Measurements from ENCODE around the gene ASB10.

ASB10 gene, protein sequence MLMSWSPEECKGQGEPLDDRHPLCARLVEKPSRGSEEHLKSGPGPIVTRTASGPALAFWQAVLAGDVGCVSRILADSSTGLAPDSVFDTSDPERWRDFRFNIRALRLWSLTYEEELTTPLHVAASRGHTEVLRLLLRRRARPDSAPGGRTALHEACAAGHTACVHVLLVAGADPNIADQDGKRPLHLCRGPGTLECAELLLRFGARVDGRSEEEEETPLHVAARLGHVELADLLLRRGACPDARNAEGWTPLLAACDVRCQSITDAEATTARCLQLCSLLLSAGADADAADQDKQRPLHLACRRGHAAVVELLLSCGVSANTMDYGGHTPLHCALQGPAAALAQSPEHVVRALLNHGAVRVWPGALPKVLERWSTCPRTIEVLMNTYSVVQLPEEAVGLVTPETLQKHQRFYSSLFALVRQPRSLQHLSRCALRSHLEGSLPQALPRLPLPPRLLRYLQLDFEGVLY

DNA sequence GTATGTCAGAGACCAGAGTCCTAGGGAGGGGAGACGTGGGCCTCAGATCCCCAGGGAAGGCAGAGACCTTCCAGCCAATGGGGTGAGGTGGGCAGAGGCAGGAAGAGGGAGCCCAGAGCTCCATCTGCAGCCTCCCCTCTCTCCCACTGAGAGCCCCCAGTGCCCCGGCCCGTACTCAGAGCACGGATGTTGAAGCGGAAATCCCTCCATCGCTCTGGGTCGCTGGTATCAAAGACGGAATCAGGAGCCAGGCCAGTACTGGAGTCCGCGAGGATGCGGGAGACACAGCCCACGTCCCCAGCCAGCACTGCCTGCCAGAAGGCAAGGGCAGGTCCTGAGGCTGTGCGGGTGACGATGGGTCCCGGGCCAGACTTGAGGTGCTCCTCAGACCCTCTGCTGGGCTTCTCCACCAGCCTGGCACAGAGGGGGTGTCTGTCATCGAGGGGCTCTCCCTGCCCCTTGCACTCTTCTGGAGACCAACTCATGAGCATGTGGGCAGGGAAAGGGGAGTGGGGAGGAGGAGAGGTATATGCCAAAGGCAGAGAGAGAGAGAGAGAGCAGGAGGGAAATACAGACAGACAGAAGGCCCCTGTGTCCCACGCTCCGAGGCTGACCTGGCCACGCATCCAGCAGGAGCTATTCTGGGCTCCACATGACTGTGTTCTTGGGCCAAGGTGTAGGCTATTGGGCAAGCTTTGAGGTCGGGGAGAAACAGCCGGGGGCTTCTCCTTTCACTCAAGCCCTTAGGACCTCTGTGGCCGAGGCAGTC lies at the start of gene ASB10:
ASB10 (minus strand) TSS at position 611 of the 769 bp plus-strand sequence; CDS start at position 491, 120 bp downstream.
- no peak for DNase-seq

DNA sequence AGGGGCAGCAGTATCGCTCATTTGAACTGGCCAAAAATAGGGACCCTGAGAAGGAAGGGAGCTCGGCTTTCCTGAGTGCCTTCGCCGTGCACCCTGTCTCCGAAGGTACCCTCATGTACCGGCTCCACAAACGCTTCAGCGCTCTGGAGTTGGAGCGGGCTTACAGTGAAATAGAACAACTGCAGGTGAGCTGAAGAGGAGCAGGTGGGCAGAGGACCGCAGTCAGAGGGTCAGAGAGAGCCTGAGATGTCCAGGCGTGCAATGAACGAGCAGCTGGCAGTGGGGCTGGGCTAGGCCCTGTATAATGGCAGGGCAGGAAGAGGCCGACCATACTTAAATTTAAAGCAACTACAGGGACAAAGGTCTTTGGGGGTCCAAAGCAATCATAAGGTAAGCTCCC lies 49.4 kb upstream of the ASB10 start:
- DNase-seq, result no peak

- DNase-seq, result no peak
Measured at GRCh38 chr7:151235091-151235787, 48.2 kb upstream of the ASB10 start.

DNA sequence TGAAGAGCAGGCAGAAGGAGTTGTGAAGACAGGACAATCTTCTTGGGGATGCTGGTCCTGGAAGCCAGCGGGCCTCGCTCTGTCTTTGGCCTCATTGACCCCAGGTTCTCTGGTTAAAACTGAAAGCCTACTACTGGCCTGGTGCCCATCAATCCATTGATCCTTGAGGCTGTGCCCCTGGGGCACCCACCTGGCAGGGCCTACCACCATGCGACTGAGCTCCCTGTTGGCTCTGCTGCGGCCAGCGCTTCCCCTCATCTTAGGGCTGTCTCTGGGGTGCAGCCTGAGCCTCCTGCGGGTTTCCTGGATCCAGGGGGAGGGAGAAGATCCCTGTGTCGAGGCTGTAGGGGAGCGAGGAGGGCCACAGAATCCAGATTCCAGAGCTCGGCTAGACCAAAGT lies 46.8 kb upstream of the ASB10 start:
- DNase-seq, result no peak

DNA sequence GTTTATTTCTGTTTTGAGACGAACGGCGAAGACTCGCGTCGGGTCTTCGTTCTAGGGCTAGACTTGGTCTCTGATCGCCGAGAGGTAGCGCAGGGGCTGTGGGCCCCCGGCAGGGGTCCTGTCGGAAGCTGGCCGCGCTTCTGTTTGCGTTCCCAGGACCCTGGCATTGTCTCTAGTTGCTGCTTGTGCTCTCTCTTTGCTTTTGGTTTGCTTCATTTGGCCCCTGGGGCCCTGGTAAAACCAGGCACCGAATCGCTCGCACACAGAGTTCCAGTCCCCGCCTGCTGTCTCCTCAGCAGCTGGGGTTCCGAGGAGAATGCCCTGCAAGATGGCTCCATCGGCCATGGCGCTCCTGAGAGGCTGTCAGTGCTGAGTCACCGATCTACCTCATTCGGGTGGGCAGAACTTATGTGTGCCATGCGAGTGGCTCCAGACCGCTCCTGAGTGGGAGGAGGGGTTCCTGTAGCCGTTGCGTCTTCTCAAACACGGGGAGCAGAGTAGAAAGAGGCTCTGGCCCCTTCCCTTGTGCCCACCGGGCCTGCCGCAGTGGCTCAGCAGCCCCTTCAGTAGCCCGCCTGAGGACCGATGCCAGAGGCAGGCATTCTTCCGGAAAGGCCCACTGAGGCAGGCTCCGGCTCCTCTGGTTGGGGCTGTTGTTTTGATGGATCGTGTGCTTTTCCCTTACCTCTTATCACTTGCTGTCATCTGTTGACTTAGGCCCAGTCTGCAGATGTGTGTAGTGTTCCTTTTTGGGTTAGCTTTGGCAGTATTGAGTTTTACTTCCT lies 46.1 kb upstream of the ASB10 start:
- no peak for DNase-seq

DNA sequence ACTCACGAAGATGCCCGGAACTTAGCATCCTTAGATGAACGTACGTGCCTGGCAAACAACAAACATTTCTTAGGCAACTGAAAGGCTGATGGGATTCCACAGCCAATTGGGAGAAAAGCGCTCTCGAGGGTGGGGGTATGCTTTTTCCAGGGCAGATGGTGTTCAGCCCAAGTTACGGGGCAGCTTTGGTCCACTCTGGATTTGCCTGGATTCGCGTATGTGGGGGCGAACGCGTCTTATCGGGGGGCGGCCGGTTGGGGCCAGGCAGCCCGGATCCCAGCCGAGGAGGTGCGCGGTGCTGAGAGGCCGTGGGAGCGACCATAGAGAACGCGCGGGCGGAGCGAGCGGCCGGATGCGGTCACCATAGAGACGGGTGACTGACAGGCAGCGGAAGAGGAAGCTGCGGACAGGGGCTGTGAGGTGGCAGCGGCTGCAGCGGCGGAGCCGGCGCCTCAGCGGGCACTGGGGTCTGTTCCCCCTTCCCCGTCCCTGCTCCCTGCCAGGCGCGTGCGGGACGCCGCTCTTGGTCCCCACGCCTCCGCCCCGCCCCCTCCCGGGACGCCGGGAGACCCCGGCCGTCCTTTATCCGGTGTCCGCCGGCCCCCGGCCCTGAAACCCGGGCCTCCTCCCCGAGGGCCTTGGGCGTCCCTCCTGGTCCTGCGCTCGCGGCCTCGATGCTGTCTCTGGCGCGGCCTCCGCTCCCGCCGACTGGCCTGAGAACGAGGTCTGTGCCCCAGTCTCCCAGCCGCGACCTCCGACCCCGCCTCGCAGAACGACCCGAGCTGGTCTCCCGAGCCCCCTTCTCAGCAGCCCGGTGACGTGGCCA lies 45.3 kb upstream of the ASB10 start, which contains the start of gene CHPF2:
CHPF2 (plus strand) TSS at position 393 of the 826 bp plus-strand sequence. CDS start 1,529 bp downstream, outside the sequence.
- peak; percentile 84 for DNase-seq

- DNase-seq, result no peak
Measured at GRCh38 chr7:151231080-151231479, 44.0 kb upstream of the ASB10 start.

DNA sequence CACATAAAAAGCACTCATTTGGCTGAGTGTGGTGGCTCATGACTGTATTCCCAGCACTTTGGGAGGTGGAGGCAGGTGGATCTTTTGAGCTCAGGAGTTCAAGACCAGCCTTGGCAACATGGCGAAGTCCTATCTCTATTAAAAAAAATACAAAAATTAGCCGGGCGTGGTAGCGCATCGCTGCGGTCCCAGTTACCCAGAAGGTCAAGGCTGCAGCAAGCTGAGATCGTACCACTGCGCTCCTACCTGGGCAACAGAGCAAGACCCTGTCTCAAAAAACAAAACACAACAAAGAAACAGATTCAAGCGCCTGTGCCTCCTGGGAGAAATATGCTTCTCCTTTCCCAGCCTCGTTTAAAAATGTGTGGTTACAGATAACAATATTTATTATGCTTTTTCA lies 42.2 kb upstream of the ASB10 start:
- DNase-seq, result no peak

DNA sequence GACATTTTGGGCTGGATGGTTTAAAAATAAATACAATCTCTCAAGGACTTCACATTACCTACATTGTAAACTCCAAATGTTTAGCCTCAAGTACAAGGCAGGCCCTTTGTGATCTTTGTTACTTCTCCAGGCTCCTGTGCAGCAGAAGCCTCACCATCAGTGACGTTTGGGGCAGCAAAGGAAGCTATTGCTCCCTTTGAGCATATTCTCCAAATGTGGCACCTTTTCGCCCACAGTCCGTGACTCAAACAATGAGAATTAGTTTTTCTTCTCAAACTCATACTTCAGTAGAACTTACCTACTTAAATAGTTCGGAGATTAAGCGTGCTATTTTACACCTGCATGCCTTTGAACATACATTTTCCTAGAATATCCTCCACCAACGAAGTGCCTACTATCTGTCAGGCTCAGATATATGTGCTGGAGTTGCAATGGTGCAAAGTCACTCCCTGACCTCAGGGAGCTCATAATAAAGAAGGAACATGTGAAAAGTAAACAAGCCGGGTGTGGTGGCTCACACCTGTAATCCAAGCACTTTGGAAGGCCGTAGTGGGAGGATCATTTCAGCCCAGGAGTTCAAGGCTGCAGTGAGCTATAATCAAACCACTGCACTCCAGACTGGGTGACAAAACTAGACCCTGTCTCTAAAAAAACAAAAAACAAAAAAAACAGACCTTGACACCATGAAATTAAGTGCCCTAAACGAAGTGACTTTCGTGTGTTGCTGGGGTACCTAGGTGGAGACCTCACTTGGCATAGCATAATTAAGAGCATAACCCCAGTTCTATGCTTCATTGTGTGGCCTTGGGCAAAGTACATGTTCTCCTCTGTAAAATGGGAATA lies 41.2 kb upstream of the ASB10 start:
- DNase-seq, result no peak

GRCh38 chr7:151226875-151227782 lies 40.1 kb upstream of the ASB10 start, which contains the start of gene ABCF2:
ABCF2 (minus strand) TSS chr7:151227205; CDS start chr7:151226458, 747 bp downstream.
- DNase-seq, result peak; percentile 98

DNA sequence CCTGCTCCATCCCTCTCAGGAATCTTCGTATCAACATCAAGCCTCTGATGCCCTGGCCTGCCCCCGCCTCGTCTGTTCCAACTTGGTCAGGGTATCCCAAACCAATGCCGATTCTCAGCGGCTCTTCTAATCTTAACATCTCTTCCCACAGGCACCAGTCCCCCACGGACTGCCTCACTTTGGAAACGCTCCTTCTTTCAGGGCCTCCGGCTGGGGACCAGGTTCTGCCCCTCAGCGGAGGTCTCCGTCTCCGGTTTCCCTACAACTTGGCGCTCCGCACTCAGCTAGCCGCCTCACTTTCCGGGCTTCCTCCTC lies 39.5 kb upstream of the ASB10 start:
- DNase-seq, result no peak

DNA sequence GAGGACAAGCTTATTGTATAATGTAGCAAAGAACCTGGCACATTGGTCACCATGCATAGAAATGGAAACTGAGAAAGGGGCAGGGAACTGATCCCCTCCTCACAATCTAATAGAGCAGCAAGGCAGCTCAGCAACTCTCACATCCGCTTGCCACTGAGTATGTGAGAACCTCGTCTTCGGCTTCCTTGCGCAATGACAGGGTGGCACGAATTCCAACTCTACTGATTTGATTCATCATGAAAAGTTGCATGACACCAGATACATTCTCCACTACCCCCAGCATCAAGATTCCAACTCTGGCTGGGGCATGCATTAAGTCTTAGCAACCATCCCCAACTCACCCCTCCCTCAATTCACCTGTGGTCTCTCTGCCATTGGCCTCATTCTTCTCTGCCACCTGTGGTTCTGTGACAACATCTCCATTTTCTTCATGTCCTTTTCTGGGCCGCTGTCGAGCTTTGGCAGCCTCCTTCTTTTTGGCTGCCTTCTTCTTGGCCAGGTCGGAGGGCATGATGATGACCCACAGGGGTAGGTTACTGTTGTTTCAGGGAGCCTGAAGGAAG lies 39.0 kb upstream of the ASB10 start:
- no peak for DNase-seq

- DNase-seq, result no peak
Measured at GRCh38 chr7:151223728-151224127, 36.7 kb upstream of the ASB10 start.

GRCh38 chr7:151218170-151218569 lies 31.1 kb upstream of the ASB10 start:
- DNase-seq, result no peak

DNA sequence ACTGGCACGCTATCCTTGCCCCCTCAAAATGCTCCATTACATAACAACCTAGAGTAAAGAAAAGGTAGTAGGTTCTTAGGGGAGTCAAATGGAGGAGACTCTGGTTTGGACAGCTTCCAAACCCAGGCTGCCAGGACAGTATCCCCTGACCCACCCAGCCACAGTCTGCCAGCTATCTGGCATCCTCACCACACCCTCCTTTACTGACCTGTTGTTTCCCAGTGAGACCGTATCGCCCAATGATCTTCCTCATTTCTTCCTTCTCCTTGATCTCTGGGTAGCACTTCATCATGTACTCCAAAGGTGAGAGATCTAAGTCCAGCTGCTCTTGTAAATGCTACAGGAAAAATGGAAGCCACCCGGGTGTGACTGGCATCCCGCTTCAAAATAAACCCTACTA lies 28.3 kb upstream of the ASB10 start:
- DNase-seq, result no peak

DNA sequence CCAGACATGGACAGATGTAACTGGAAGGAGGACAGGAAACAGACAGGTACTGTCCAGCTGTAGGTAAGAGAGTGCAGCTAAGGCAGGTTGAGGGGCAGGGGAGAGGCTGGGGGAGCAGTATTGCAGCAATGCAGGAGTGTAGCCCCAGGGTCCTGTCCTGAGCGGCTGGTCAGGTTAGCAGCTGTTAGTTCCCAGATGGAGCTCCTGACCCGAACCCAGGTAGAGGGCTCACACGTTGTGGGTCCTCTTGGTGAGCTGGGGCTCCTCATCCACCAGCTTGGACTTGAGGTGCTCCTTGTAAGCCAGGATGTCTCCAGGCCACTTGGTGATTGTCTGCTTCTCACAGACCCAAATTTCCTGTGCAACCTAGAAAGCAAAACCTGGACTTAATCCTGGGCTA lies 26.8 kb upstream of the ASB10 start:
- DNase-seq, result no peak

- DNase-seq, result no peak
Measured at GRCh38 chr7:151212626-151213025, 25.6 kb upstream of the ASB10 start.

DNA sequence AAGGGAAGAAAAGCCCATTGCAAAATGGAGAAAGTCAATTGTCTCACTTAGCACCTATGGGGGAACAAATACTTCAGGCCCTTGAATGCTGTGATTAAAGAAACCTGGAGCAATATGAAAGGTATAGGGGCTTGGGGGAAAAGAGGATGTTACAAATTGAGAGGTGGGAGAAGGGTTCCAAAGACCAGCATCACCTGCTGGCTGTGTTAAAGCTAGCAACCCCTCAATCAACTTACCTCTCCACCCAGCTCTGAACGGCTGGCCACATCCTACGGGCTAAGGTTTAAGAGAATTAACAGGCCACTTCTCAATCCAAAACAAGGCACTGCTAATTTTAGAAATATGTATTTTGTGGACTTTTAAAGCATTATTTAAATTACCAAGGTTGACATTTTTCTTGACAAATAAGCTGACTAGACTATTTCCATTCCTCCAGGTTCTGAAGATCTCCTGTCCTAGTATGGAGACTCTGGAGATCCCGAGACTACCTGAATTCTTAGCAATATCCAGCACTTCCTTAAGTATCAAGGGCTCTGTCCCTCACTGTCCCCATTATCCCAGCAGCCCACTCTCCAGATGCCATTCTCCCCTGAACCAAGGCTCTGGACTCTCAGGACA lies 24.2 kb upstream of the ASB10 start:
- no peak for DNase-seq

Measured in NCI-H1092 (cell line).